GM18508 (cell line): Measurements from ENCODE around the gene PTCH2.
"Not testable (repeated sequence)": the region's sequence is repeated elsewhere in the genome, so short reads cannot be mapped to it uniquely, and the experiment has no call there.

Experiments
- ATAC-seq: cut with Tn5 transposase; IDR thresholded peaks from one replicate; pipeline ENCODE4 v1.9.1; 2021; ENCODE audit warnings: moderate number of reproducible peaks; ENCODE audit not compliant: insufficient read depth, unreplicated experiment

The PTCH2 gene

GRCh38 chr1:44847845-44848244 lies 4.8 kb upstream of the PTCH2 start:
- no peak for ATAC-seq

DNA sequence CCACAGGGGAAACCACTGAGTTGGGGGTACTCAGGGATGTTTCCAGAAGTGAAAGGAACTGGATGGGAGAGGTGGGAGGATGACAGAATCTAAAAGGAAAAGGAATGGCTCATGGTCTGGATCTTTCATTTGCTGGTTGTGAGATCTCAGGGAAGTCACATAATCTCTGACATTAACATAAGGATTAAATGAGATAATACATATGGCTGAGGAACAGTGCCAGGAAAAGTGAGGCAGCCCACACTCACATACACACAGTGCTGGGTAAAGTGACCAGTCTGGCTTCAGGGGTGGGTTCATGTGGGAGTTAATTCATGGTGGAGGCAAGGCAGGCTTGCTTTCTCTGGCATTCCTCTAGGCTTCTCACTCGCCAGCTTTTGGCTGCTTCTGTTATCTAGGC lies 3.9 kb upstream of the PTCH2 start:
- no peak for ATAC-seq

DNA sequence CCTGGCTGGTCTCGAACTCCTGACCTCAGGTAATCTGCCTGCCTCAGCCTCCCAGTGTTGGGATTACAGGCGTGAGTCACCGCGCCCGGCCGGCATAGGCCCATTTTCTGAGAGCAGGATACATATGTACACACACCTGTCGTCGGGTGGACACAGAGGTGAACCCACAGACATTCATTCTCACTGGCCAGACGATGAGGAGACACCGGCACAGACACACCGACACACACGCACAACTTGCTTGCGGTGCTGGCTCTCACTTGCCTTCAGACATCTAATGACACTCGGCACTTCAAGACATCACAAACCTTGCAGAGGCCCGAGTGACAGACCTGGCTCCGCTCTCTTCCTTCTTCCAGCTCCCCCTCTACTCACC lies 579 bp downstream of the PTCH2 start:
- ATAC-seq = no peak

DNA sequence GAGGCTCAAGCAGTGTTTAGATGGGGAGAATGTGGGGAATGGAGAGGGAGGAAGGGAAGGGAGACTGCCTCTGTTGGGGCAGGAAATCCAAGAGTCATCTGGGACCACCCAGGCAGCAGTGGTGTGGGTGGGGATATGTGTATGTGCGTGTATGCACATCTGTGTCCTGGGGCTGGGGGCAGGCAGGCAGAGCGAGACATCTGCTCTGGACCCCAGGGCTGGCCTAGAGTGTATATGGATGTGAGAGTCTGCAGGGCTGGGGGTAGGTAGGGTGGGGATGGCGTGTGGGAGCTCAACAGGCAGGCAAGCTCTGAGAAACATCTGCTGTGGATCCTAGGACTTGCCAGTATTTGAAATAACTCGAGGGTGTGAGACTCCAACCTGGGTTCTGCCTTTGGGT lies 3.5 kb downstream of the PTCH2 start:
- no peak for ATAC-seq

DNA sequence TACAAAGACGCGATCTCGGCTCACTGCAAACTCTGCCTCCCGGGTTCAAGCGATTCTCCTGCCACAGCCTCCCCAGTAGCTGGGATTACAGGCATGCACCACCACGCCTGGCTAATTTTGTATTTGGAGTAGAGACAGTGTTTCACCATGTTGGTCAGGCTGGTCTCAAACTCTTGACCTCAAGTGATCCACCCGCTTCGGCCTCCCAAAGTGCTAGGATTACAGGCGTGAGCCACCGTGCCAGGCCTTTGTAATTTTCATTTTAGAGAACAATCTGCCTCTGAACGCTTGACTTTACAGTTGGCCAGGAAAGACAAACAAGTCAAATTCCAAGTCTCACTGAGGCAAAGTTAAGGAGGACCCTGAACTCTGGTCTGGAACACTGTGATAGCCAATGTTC lies 4.8 kb downstream of the PTCH2 start:
- ATAC-seq = not testable (repeated sequence)

DNA sequence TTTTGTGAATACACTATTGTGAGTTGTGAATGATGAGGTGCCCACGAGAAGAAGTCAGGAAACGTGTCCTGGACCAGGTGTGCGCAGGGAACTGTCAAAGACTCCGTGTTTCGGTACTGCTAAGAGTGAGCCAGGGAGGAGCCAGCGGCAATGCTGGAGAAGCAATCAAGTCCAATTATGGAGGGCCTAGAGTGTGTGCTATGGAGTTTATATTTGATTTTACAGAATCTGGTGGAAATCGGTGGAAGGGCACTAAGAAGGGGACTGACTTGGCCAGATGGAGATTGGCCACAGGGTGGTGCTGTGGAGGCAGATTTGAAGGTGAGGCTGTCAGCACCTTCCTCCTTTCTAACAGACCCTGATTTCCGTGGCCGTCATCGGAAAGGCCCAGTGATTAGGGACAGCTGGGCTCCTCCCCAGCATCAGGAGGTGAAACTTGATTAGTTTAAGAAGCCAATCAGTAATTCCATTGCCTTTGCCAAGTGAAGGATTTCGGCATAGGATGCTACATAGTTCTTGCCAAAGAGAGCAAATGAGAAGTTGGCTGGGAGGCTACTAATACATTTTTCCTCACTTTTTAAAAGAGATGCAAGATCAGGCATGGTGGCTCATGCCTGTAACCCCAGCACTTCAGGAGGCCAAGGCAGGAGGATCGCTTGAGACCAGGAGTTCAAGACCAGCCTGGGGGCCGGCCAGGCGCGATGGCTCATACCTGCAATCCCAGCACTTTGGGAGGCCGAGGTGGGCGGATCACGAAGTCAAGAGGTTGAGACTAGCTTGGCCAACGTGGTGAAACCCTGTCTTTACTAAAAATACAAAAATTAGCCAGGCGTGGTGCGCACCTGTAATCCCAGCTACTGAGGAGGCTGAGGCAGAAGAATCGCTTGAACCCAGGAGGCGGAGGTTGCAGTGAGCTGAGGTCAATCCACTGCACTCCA lies 7.0 kb downstream of the PTCH2 start:
- ATAC-seq = no peak

- ATAC-seq = no peak
Observed at GRCh38 chr1:44834328-44834727, 8.7 kb downstream of the PTCH2 start.

DNA sequence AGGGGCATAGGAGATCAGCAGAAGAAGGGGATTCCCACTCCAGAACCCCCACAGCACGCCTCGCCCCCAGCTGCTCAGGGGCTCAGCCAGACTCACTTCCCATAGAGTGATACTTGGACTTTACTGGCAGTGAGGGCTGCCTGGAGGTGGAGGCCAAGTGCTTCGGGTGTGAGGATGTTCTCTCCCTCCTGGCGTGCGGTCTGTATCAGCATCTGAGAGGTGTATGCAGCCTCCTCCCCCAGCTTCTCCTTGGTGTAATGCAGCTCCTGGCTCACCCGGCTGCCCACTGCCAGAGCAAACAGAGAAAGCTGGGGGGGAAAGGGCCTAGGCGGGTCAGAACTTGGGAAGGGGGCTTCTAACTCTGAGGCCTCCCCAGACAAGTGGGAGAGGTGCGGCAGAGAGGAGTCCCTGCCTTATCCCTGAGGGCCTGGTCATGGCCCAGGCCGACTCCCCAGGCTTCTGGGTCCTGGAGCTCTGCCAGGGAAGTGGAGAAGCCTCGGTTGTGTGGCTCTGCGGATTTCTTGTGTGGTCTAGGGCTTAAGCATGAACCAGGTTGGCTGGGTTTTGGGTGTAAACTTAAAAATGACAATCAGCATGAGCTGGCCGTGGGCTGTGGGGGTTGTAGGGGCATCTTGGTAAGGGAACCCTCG lies 10.9 kb downstream of the PTCH2 start:
- no peak for ATAC-seq

- no peak for ATAC-seq
Observed at GRCh38 chr1:44831516-44831915, 11.5 kb downstream of the PTCH2 start.

GRCh38 chr1:44830900-44831304 lies 12.2 kb downstream of the PTCH2 start:
- no peak for ATAC-seq

GRCh38 chr1:44829506-44830384 lies 13.3 kb downstream of the PTCH2 start:
- no peak for ATAC-seq

GRCh38 chr1:44828841-44829440 lies 14.1 kb downstream of the PTCH2 start:
- ATAC-seq = no peak

- ATAC-seq = no peak
Observed at GRCh38 chr1:44828003-44828651, 14.9 kb downstream of the PTCH2 start.

GRCh38 chr1:44827197-44828002 lies 15.7 kb downstream of the PTCH2 start:
- ATAC-seq = no peak

- no peak for ATAC-seq
Observed at GRCh38 chr1:44826375-44827196, 16.5 kb downstream of the PTCH2 start.

- ATAC-seq = not testable (repeated sequence)
Observed at GRCh38 chr1:44824392-44824791, 18.7 kb downstream of the PTCH2 start.

DNA sequence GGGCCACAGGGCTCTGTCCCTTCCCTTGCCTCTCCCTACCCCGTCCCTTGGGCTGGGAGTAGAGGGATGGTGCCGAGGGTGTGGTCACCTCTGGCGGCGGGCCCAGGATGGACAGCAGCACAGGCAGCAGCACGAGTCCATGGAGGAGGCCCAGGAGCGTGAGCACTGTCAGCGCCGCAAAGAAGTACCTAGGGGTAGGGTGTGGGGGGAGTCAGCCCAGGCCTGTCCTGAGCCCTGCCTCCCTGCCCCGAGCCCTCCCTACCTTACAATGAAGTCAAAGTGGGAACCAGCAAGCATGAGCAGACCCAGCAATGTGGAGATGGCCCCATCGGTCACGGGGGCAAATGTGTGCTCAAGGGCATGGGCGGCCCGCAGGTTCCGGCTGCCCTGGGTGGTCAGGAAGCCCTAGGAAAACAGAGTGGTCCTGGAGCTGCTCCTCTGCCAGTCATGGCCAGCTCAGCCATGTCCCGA lies 20.0 kb downstream of the PTCH2 start:
- ATAC-seq = no peak

- no peak for ATAC-seq
Observed at GRCh38 chr1:44822131-44822701, 20.8 kb downstream of the PTCH2 start.
